Bronchial epithelial cell (primary cell): Measurements from ENCODE around the gene BBIP1. TPM values are rescaled to one million over a fixed set of nuclear protein-coding genes. Genes with fewer than 3 reads are reported as not detected.

Source experiments
- DNase-seq: peaks from one replicate; pipeline ENCODE4 v3.0.0-alpha.2; 2010; ENCODE audit warnings: low read depth
- FAIRE-seq: peaks from 2 replicates; lab custom pipeline; 2011; peaks lifted over from hg19 to GRCh38; lab: Jason Lieb, UNC
- H3K27me3 ChIP-seq: 2 replicates; pipeline ENCODE4 v1.5.1; 2011; ENCODE audit warnings: low read length; ENCODE audit not compliant: control insufficient read depth, insufficient read depth
- H3K36me3 ChIP-seq: 2 replicates; pipeline ENCODE4 v1.5.1; 2011; ENCODE audit warnings: low read length; ENCODE audit not compliant: control insufficient read depth, insufficient read depth
- H3K4me3 ChIP-seq: 2 replicates; pipeline ENCODE4 v1.5.1; 2011; ENCODE audit warnings: mild to moderate bottlenecking, low read depth, low read length, control low read depth
- CTCF ChIP-seq: IDR thresholded peaks from 2 replicates; pipeline ENCODE4 v1.5.1; 2011; ENCODE audit warnings: mild to moderate bottlenecking, moderate library complexity, low read length, control low read depth, inconsistent platforms; ENCODE audit not compliant: insufficient read depth, severe bottlenecking
- total RNA-seq: library from RNA; depleted of rRNA; stranded (reverse); fragments of >200 nt; gene quantifications from 2 replicates; pipeline ENCODE4 v1.2.1, GENCODE V29; 2014

Gene BBIP1
- total RNA-seq, 1 donor from 2014 or later, result 11.6 TPM

- no peak for TF ChIP-seq CTCF
- DNase-seq (peak; percentile 74), FAIRE-seq (no peak)
- Histone ChIP-seq H3K36me3 (no peaks in the 10 kb centered on the region), H3K27me3 (no peaks in the 10 kb centered on the region), H3K4me3 (no peak overlapping the region)
Measured at GRCh38 chr10:110865186-110865808, 53.7 kb downstream of the BBIP1 start.

GRCh38 chr10:110864662-110865140 is 54.3 kb downstream of the BBIP1 start:
- DNase-seq (no peak), FAIRE-seq (no peak)
- TF ChIP-seq CTCF, result no peak
- no peaks in the 10 kb centered on the region for H3K27me3 ChIP-seq
- no peak overlapping the region for H3K4me3 ChIP-seq
- no peaks in the 10 kb centered on the region for H3K36me3 ChIP-seq

- no peaks in the 10 kb centered on the region for H3K36me3 ChIP-seq
- FAIRE-seq, result no peak
Measured at GRCh38 chr10:110863956-110864355, 55.0 kb downstream of the BBIP1 start.

GRCh38 chr10:110863361-110863760 is 55.6 kb downstream of the BBIP1 start:
- Histone ChIP-seq H3K36me3 (no peaks in the 10 kb centered on the region), H3K4me3 (no peak overlapping the region), H3K27me3 (no peaks in the 10 kb centered on the region)
- no peak for DNase-seq
- FAIRE-seq, result no peak
- TF ChIP-seq CTCF, result no peak

More at GRCh38 chr10:110863956-110864355, 55.0 kb downstream of the BBIP1 start:
- Histone ChIP-seq H3K4me3 (no peak overlapping the region), H3K27me3 (no peaks in the 10 kb centered on the region)
- TF ChIP-seq CTCF, result no peak
- DNase-seq, result no peak

- Histone ChIP-seq H3K4me3 (no peak overlapping the region), H3K27me3 (no peaks in the 10 kb centered on the region), H3K36me3 (no peaks in the 10 kb centered on the region)
- FAIRE-seq (no peak), DNase-seq (no peak)
- no peak for TF ChIP-seq CTCF
Measured at GRCh38 chr10:110862961-110863360, 56.0 kb downstream of the BBIP1 start.
